ENCODE measurements around the gene PPM1H.

- TF ChIP-seq CTCF (IDR thresholded peaks at IDR 0.05) (no peak), POLR2A (IDR thresholded peaks at IDR 0.05) (no peak)
These were observed 221.2 kb downstream of the PPM1H start for GRCh38 chr12:62713723-62714122.

Measured in prostate gland (tissue), 2 donors.